Endothelial cell of umbilical vein (primary cell): Measurements from ENCODE around the gene C1orf226. TPM values are rescaled to one million over a fixed set of nuclear protein-coding genes. Genes with fewer than 3 reads are reported as not detected.
"Not testable (repeated sequence)": the region's sequence is repeated elsewhere in the genome, so short reads cannot be mapped to it uniquely, and the experiment has no call there.

Experiments used
- BruUV-seq: library from RNA; stranded (reverse); fragments of 400-500 nt; replicated peaks from 2 replicates; lab custom pipeline; 2021; lab: Mats Ljungman, UMichigan
- CTCF ChIA-PET: fragments of 300-600, 350-600 bp; sonication (Branson Sonifier 250); formaldehyde crosslinking; loops from one replicate; lab custom pipeline; 2021; ENCODE audit warnings: antibody characterized with exemption, inconsistent platforms; lab: Charles Lee
- POLR2A ChIA-PET: fragments of 300-600, 350-600 bp; sonication (Branson Sonifier 250); formaldehyde crosslinking; loops from one replicate; lab custom pipeline; 2021; ENCODE audit warnings: antibody characterized with exemption, inconsistent platforms; lab: Charles Lee
- DNase-seq: peaks from one replicate; pipeline ENCODE4 v3.0.0-alpha.2; 2011; ENCODE audit warnings: low read depth, low spot score
- FAIRE-seq: peaks from 2 replicates; lab custom pipeline; 2011; peaks lifted over from hg19 to GRCh38; lab: Jason Lieb, UNC
- H2AFZ ChIP-seq: 2 replicates; pipeline ENCODE4 v1.6.0; 2012; ENCODE audit warnings: low read depth, low read length, control low read depth, inconsistent platforms
- H3K27ac ChIP-seq: 2 replicates; pipeline ENCODE4 v1.5.1; 2011; ENCODE audit warnings: low read depth, mild to moderate bottlenecking, control low read depth, low read length, moderate library complexity; ENCODE audit not compliant: insufficient read depth
- H3K27me3 ChIP-seq, 2 experiments: 2 replicates each; pipeline versions ENCODE4 v1.6.0 to v1.6.1; 2011; ENCODE audit warnings: low read length in 2 of 2, mixed read lengths in 1 of 2; ENCODE audit not compliant: control insufficient read depth in 2 of 2, insufficient read depth in 2 of 2
- H3K36me3 ChIP-seq, 2 experiments: 2 replicates in 1 of 2; 3 replicates in 1 of 2; pipeline ENCODE4 v1.5.1; 2011; ENCODE audit warnings: low read length in 2 of 2, mild to moderate bottlenecking in 1 of 2, moderate library complexity in 1 of 2; ENCODE audit not compliant: control insufficient read depth in 2 of 2, insufficient read depth in 2 of 2; ENCODE audit errors: extremely low read depth in 1 of 2
- H3K4me1 ChIP-seq: 3 replicates; pipeline ENCODE4 v1.5.1; 2011; ENCODE audit warnings: mild to moderate bottlenecking, low read length; ENCODE audit not compliant: control insufficient read depth, insufficient read depth; ENCODE audit errors: extremely low read depth
- H3K4me2 ChIP-seq: 2 replicates; pipeline ENCODE4 v1.6.1; 2011; ENCODE audit warnings: low read length, control low read depth, mixed read lengths; ENCODE audit not compliant: insufficient read depth
- H3K4me3 ChIP-seq, 3 experiments: fragments of 200-600 bp in 1 of 3; sonication (generic), shearing (Covaris generic) in 1 of 3; replicated peaks in 1 of 3; 2 replicates each; pipeline ENCODE4 v1.5.1; 2011 to 2016; ENCODE audit warnings: control low read depth in 3 of 3, low read length in 3 of 3, mild to moderate bottlenecking in 2 of 3, inconsistent platforms in 1 of 3, low read depth in 1 of 3, moderate library complexity in 1 of 3; ENCODE audit not compliant: insufficient read depth in 1 of 3
- H3K79me2 ChIP-seq: 2 replicates; pipeline ENCODE4 v1.6.0; 2012; ENCODE audit warnings: low read length, inconsistent platforms; ENCODE audit not compliant: control insufficient read depth, insufficient read depth
- H3K9ac ChIP-seq: replicated peaks from 2 replicates; pipeline ENCODE3; 2011; ENCODE audit warnings: low read length, control low read depth; ENCODE audit not compliant: insufficient read depth; ENCODE audit errors: extremely low read depth
- H3K9me1 ChIP-seq: replicated peaks from 3 replicates; pipeline ENCODE4 v1.6.0; 2011; ENCODE audit warnings: mild to moderate bottlenecking, low read length; ENCODE audit not compliant: control insufficient read depth, insufficient read depth; ENCODE audit errors: extremely low read depth
- H3K9me3 ChIP-seq: replicated peaks from 2 replicates; pipeline ENCODE4 v1.5.1; 2012; ENCODE audit warnings: low read length, inconsistent platforms; ENCODE audit not compliant: control insufficient read depth, insufficient read depth
- H4K20me1 ChIP-seq: replicated peaks from 2 replicates; pipeline ENCODE3; 2011; ENCODE audit warnings: mild to moderate bottlenecking, low read length; ENCODE audit not compliant: control insufficient read depth, insufficient read depth; ENCODE audit errors: extremely low read depth
- CTCF ChIP-seq, 2 donors: IDR thresholded peaks; 1 replicate in 1 of 2; 2 replicates in 1 of 2; pipeline ENCODE4 v1.5.1; 2011; ENCODE audit warnings: low read length in 2 of 2, mild to moderate bottlenecking in 2 of 2, moderate library complexity in 2 of 2, control low read depth in 1 of 2, inconsistent platforms in 1 of 2, low read depth in 1 of 2; ENCODE audit not compliant: insufficient read depth in 1 of 2; ENCODE audit errors: extremely low read depth in 1 of 2
- EZH2 ChIP-seq: IDR thresholded peaks from 2 replicates; pipeline ENCODE4 v1.6.1; 2012; ENCODE audit warnings: borderline replicate concordance, low read depth, mild to moderate bottlenecking, moderate library complexity, low read length, inconsistent platforms; ENCODE audit not compliant: severe bottlenecking
- FOS ChIP-seq: IDR thresholded peaks from 2 replicates; pipeline ENCODE4 v1.6.1; 2011; ENCODE audit warnings: mild to moderate bottlenecking, low read length, moderate library complexity, borderline replicate concordance; ENCODE audit not compliant: insufficient read depth
- GATA2 ChIP-seq: IDR thresholded peaks from 2 replicates; pipeline ENCODE4 v1.7.0; 2011; ENCODE audit warnings: low read depth, mild to moderate bottlenecking, moderate library complexity, mixed read lengths, low read length; ENCODE audit not compliant: insufficient read length, insufficient read depth
- JUN ChIP-seq: IDR thresholded peaks from 2 replicates; pipeline ENCODE4 v1.6.1; 2011; ENCODE audit warnings: borderline replicate concordance, low read depth; ENCODE audit not compliant: insufficient read length, insufficient read depth
- MAX ChIP-seq: IDR thresholded peaks from 2 replicates; pipeline ENCODE4 v1.6.1; 2011; ENCODE audit not compliant: insufficient read depth, insufficient read length
- MYC ChIP-seq: IDR thresholded peaks from one replicate; pipeline ENCODE4 v1.6.1; 2011; ENCODE audit warnings: mild to moderate bottlenecking, low read depth, low read length
- POLR2A ChIP-seq: IDR thresholded peaks from 2 replicates; pipeline ENCODE4 v1.6.1; 2012; ENCODE audit warnings: low read depth, mild to moderate bottlenecking, control low read depth, low read length
- POLR2AphosphoS5 ChIP-seq: IDR thresholded peaks from 2 replicates; pipeline ENCODE4 v1.6.1; 2012; ENCODE audit warnings: low read depth, mild to moderate bottlenecking, control low read depth, low read length, moderate library complexity; ENCODE audit not compliant: insufficient read depth
- dilution Hi-C: fragments of 300-500 bp; cut with MboI; formaldehyde crosslinking; loops from one replicate; pipeline ENCODE4 v1.15.0; 2019; ENCODE audit warnings: low sequenced_read_pairs; ENCODE audit not compliant: extremely low pct_ligation_motif_present
- intact Hi-C: fragments of 100-400 bp; cut with micrococcal nuclease; formaldehyde crosslinking; loops from one replicate; pipeline ENCODE4 v1.10.0; 2022
- polyA plus RNA-seq, 4 experiments: library from polyadenylated mRNA; depleted of rRNA in 3 of 4; stranded (reverse) in 3 of 4; unstranded in 1 of 4; fragments of >200 nt; gene quantifications; 2 replicates each; pipeline versions ENCODE4 v1.2.1 to v1.2.3, GENCODE V29; 2011 to 2012; ENCODE audit warnings: missing spikeins in 1 of 4
- total RNA-seq: library from RNA; stranded (reverse); gene quantifications from 2 replicates; pipeline ENCODE4 v1.2.3, GENCODE V29; 2021

The C1orf226 gene
- total and polyA plus RNA-seq, 2 donors (not counting 3 experiments of a cell fraction or from before 2014, with no cell fraction given) = 2.5 to 4.2 TPM

GRCh38 chr1:162351246-162351842 lies 30.2 kb upstream of the C1orf226 start:
- no peak overlapping the region for H3K9ac ChIP-seq
- no peaks in the 10 kb centered on the region for H3K27me3 ChIP-seq
- intact Hi-C loops (loop anchor here (5.0 kb wide), 1 partner anchor 276 kb away; no protein-coding TSS in a partner anchor), dilution Hi-C loops (no loop called here)
- H4K20me1 ChIP-seq = no peaks in the 10 kb centered on the region
- peaks cover 28% of the 10 kb centered on the region for H3K4me1 ChIP-seq
- no peak overlapping the region for H3K4me3 ChIP-seq
- H3K4me2 ChIP-seq = no peak overlapping the region
- DNase-seq (no peak), FAIRE-seq (no peak)
- H2AFZ ChIP-seq = no peak overlapping the region
- ChIA-PET POLR2A (no interaction called here), CTCF (interaction anchor here (0.9 kb wide), 2 partner anchors 13 to 21 kb away, joined by 3 read pairs; no protein-coding TSS in a partner anchor)
- no peaks in the 10 kb centered on the region for H3K9me1 ChIP-seq
- peaks cover 0 to 5% of the 10 kb centered on the region in 2 experiments for H3K36me3 ChIP-seq
- no peaks in the 10 kb centered on the region for H3K9me3 ChIP-seq
- TF ChIP-seq MYC (no peak), GATA2 (no peak), FOS (no peak), POLR2AphosphoS5 (no peak), MAX (no peak), CTCF (IDR thresholded peaks at IDR 0.05; ENCODE audit: extremely low read depth in 1 of 2, insufficient read depth in 1 of 2, low read depth in 1 of 2, low read length in 2 of 2) (no peak), POLR2A (no peak), EZH2 (no peak), JUN (no peak)
- no peak overlapping the region for H3K27ac ChIP-seq
- BruUV-seq = no TSS peak
- H3K79me2 ChIP-seq = no peaks in the 10 kb centered on the region

GRCh38 chr1:162351874-162352273 lies 29.7 kb upstream of the C1orf226 start:
- dilution Hi-C loops, H3K9me3 ChIP-seq, H3K4me3 ChIP-seq, H3K79me2 ChIP-seq, FAIRE-seq, H3K27me3 ChIP-seq, H3K9ac ChIP-seq, H3K9me1 ChIP-seq, H3K4me2 ChIP-seq, BruUV-seq, H2AFZ ChIP-seq, H4K20me1 ChIP-seq, POLR2A ChIA-PET, H3K27ac ChIP-seq, DNase-seq, H3K36me3 ChIP-seq: not testable (repeated sequence)
- H3K4me1 ChIP-seq = peaks cover 28% of the 10 kb centered on the region
- CTCF ChIA-PET = interaction anchor here (0.9 kb wide), 2 partner anchors 13 to 21 kb away, joined by 3 read pairs; no protein-coding TSS in a partner anchor
- intact Hi-C loops = loop anchor here (5.0 kb wide), 1 partner anchor 275 kb away; no protein-coding TSS in a partner anchor
